ENCODE results near the gene CRIP2.

Gene CRIP2

DNA sequence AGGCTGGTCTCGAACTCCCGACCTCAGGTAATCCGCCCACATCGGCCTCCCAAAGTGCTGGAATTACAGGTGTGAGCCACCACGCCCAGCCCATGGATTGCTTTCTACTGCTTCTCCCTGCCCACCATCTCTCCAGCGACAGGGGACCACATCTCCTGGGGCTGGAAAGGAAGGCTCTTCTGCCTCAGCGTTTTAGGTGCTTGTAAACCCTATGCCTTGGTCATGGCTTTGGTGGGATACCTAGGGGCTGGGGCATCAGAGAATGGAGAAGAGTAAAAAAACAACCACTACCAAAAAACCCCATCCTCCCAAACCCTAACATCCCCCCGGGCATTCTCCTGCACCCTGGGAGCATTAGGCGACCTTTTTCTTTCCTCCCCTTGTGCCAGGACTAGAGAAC, 50.7 kb downstream of the CRIP2 start:
- Histone ChIP-seq H3K27ac (ENCODE audit: low read length) (no peak overlapping the region), H3K4me3 (ENCODE audit: low read depth in 1 of 2, low read length in 2 of 2) (no peak overlapping the region), H3K9me3 (ENCODE audit: control insufficient read depth in 1 of 2, low read length in 2 of 2) (no peaks in the 10 kb centered on the region), H3K4me1 (ENCODE audit: control insufficient read depth in 1 of 2, insufficient read depth in 2 of 2, low read length in 2 of 2) (peaks cover 0 to 33% of the 10 kb centered on the region in 2 donors), H3K27me3 (ENCODE audit: low read depth, low read length) (no peaks in the 10 kb centered on the region), H3K36me3 (ENCODE audit: control insufficient read depth in 1 of 2, insufficient read depth in 2 of 2, low read length in 2 of 2) (no peaks in the 10 kb centered on the region)

DNA sequence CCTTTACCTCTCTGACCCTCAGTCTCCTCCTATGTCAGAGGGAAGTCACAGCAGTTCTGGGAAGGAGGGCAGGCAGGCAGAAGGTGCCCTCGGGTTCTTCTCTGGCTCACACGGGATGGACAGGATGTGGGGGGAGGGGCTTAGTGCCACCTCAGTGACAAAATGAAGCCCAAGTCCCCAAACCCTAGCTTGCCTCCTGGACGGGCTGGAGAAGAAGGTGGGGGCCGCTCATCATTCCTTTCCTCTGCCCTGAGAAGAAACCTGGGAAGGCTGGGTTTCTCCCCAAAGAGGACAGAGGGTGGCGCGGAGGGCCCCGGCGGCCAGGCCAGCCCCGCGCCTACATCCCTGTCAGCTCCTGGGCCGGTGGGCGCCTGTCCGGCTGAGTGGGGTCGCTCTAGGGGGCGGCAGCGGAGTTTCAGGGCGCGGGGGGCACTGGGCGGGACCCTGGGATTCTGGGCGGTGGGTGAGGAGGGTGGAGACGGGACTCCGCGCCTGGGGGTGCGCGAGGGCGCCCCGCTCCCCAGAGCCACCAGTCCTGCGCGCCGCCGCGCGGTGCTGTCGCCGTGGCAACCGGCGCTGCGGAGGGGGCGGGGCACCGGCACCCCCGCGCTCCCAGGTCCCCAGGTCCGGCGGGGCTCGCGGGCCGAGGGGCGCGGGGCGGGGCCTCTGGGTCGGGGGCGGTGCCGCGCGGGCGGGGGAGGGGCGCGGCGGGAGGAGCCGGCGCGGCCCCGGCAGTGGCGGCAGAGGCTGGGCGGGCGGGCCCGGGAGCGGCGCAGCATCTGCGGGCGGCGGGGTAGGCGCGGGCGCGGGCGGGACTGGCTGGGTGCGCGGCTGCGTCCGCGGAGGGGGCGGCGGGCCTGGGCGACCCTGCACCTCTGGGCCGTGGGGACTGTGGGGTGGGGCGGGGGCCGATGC, 51.5 kb downstream of the CRIP2 start, which contains the start of gene TMEM121:
TMEM121 (plus strand) TSS at position 723 of the 915 bp plus-strand sequence. CDS start 2,252 bp downstream, outside the sequence.
- Histone ChIP-seq H3K27ac (ENCODE audit: low read length) (no peak within 1 kb of the TSS), H3K27me3 (ENCODE audit: low read depth, low read length) (no peaks in the 10 kb centered on the region), H3K4me1 (ENCODE audit: control insufficient read depth in 1 of 2, insufficient read depth in 2 of 2, low read length in 2 of 2) (peaks cover 0 to 33% of the 10 kb centered on the region in 2 donors)

DNA sequence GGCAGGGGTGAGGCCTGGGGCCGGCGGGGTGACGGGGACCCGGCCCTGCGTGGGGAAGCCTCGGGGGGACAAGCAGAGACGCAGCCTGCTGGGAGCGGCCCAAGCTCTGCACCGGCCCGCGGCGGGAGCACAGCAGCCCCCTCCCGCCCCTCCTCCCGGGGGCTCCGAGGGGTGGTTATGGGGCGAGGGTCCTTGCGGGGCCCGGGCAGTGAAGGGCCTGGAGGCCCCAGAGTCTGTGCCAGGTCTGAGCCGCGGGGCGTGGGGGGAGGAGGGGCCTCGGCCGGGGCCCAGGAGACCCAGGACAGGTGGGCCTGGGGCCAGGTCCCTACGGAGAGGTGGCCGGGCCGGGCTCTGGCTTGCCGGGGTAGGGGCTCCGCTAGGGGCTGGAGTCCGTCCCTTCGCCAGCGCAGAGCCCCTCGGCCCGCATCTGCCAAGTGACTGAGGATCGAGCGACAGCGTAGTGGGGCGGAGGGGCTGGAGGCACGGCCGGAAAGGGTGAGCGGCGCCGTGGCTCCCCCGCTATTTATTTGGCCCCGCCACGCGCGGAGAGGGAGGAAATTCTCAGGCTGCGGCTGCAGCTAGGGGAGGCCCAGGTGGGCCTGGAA, 52.3 kb downstream of the CRIP2 start:
- H3K27ac ChIP-seq (ENCODE audit: low read length): no peak overlapping the region

More for the DNA sequence above, 51.5 kb downstream of the CRIP2 start, which contains the start of gene TMEM121:
- peak within 1 kb of the TSS; percentile 21 to 75 for H3K4me3 ChIP-seq (ENCODE audit: low read depth in 1 of 2, low read length in 2 of 2)
- H3K36me3 ChIP-seq (ENCODE audit: control insufficient read depth in 1 of 2, insufficient read depth in 2 of 2, low read length in 2 of 2): no peaks in the 10 kb centered on the region
- H3K9me3 ChIP-seq (ENCODE audit: control insufficient read depth in 1 of 2, low read length in 2 of 2): no peaks in the 10 kb centered on the region

DNA sequence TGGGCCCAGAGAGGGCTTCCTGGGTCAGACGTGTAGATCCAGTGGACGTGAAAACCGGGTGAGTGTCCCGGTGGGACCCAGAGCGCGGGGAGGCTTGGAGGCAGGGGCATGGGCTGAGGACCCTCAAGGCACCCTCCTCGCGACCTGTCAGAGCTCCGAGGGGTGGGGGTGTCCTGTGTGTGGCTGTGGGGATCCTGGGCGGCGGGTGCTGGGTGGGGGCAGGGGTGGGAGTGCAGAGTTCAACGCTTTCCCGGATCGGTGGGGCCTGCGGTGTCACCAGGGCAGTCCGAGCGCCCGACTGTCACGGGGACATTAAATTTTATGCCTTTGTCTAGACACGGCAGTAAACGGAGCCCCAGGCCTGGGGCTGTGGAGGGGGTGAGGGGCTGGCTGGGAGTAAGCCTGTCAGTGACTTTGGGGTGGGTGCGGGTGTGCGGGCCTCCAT, 52.8 kb downstream of the CRIP2 start:
- Histone ChIP-seq H3K27ac (ENCODE audit: low read length) (no peak overlapping the region), H3K4me1 (ENCODE audit: control insufficient read depth in 1 of 2, insufficient read depth in 2 of 2, low read length in 2 of 2) (peaks cover 0 to 33% of the 10 kb centered on the region in 2 donors)

More for the DNA sequence above, 52.3 kb downstream of the CRIP2 start:
- H3K4me1 ChIP-seq (ENCODE audit: control insufficient read depth in 1 of 2, insufficient read depth in 2 of 2, low read length in 2 of 2): peaks cover 0 to 33% of the 10 kb centered on the region in 2 donors
- H3K36me3 ChIP-seq (ENCODE audit: control insufficient read depth in 1 of 2, insufficient read depth in 2 of 2, low read length in 2 of 2): no peaks in the 10 kb centered on the region
- H3K27me3 ChIP-seq (ENCODE audit: low read depth, low read length): no peaks in the 10 kb centered on the region
- no peaks in the 10 kb centered on the region for H3K9me3 ChIP-seq (ENCODE audit: control insufficient read depth in 1 of 2, low read length in 2 of 2)
- H3K4me3 ChIP-seq (ENCODE audit: low read depth in 1 of 2, low read length in 2 of 2): peak overlapping the region; percentile 21 to 75

DNA sequence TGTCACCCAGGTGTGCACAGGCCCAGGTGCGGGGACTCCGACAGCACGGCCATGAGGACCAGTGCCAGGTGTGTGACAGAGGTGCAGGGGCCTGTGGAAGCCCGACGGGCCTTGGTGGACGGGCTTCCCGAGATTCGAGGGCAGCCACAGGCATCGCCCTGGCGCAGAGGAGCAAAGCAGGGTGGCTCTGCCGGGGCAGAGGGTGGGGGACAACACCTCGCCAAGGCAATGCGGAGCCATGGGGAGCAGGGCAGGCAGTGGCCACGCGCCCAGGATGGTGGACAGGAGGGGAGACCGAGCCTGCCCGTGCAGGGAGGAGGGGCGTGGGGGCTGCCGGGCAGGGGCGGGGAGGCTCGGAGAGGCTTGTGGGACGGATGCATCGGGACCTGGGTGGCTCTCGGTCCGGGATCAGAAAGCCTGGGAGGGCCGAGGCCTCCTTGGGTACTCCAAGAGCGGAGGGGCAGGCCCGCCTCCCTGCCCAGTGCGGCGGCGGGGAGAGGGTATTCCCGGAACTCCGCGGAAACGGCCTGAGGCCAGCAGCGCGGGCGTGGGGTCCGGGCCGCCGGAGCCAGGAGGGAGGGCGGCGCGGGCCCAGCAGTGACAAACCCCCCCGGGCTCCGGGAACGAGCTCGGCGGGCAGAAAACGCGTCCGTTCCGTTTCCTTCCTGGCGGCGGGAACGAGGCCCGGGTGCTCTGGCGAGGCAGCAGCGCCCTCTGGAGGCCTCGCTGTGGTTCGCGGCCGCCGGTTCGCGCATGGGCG, 53.4 kb downstream of the CRIP2 start:
- peak overlapping the region; percentile 55 to 75 for H3K4me3 ChIP-seq (ENCODE audit: low read depth in 1 of 2, low read length in 2 of 2)
- H3K27ac ChIP-seq (ENCODE audit: low read length): no peak overlapping the region
- H3K27me3 ChIP-seq (ENCODE audit: low read depth, low read length): no peaks in the 10 kb centered on the region

More for the DNA sequence above, 52.8 kb downstream of the CRIP2 start:
- Histone ChIP-seq H3K9me3 (ENCODE audit: control insufficient read depth in 1 of 2, low read length in 2 of 2) (no peaks in the 10 kb centered on the region), H3K4me3 (ENCODE audit: low read depth in 1 of 2, low read length in 2 of 2) (peak overlapping the region in 1 of 2 donors; percentile 75), H3K27me3 (ENCODE audit: low read depth, low read length) (no peaks in the 10 kb centered on the region), H3K36me3 (ENCODE audit: control insufficient read depth in 1 of 2, insufficient read depth in 2 of 2, low read length in 2 of 2) (no peaks in the 10 kb centered on the region)

DNA sequence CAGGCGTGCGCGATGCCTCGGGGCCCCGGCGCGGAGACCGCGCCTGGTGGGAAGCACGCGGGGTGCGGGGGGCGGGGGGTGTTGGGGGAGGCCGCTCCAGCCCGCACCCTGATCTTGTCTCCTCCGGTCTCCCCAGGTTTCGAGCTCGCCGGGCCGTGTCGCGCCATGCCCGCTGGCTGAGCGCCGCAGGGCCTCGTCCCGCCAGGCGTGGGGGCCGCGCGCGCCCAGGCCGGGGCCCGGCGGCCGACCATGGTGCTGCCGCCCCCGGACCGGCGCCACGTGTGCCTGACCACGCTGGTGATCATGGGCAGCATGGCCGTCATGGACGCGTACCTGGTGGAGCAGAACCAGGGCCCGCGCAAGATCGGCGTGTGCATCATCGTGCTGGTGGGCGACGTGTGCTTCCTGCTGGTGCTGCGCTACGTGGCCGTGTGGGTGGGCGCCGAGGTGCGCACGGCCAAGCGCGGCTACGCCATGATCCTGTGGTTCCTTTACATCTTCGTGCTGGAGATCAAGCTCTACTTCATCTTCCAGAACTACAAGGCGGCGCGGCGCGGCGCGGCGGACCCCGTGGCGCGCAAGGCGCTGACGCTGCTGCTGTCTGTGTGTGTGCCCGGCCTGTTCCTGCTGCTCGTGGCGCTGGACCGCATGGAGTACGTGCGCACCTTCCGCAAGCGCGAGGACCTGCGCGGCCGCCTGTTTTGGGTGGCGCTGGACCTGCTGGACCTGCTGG, 54.1 kb downstream of the CRIP2 start:
- Histone ChIP-seq H3K27me3 (ENCODE audit: low read depth, low read length) (no peaks in the 10 kb centered on the region), H3K4me3 (ENCODE audit: low read depth in 1 of 2, low read length in 2 of 2) (peak overlapping the region; percentile 55 to 75), H3K9me3 (ENCODE audit: control insufficient read depth in 1 of 2, low read length in 2 of 2) (no peaks in the 10 kb centered on the region), H3K4me1 (ENCODE audit: control insufficient read depth in 1 of 2, insufficient read depth in 2 of 2, low read length in 2 of 2) (peaks cover 0 to 33% of the 10 kb centered on the region in 2 donors), H3K27ac (ENCODE audit: low read length) (no peak overlapping the region), H3K36me3 (ENCODE audit: control insufficient read depth in 1 of 2, insufficient read depth in 2 of 2, low read length in 2 of 2) (no peaks in the 10 kb centered on the region)

More for the DNA sequence above, 53.4 kb downstream of the CRIP2 start:
- H3K36me3 ChIP-seq (ENCODE audit: control insufficient read depth in 1 of 2, insufficient read depth in 2 of 2, low read length in 2 of 2): no peaks in the 10 kb centered on the region
- H3K4me1 ChIP-seq (ENCODE audit: control insufficient read depth in 1 of 2, insufficient read depth in 2 of 2, low read length in 2 of 2): peaks cover 0 to 33% of the 10 kb centered on the region in 2 donors
- no peaks in the 10 kb centered on the region for H3K9me3 ChIP-seq (ENCODE audit: control insufficient read depth in 1 of 2, low read length in 2 of 2)

DNA sequence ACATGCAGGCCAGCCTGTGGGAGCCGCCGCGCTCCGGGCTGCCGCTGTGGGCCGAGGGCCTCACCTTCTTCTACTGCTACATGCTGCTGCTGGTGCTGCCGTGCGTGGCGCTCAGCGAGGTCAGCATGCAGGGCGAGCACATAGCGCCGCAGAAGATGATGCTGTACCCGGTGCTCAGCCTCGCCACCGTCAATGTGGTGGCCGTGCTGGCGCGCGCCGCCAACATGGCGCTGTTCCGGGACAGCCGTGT, 54.6 kb downstream of the CRIP2 start:
- no peak overlapping the region for H3K27ac ChIP-seq (ENCODE audit: low read length)
- H3K4me3 ChIP-seq (ENCODE audit: low read depth in 1 of 2, low read length in 2 of 2): peak overlapping the region in 1 of 2 donors; percentile 75
- peaks cover 0 to 33% of the 10 kb centered on the region in 2 donors for H3K4me1 ChIP-seq (ENCODE audit: control insufficient read depth in 1 of 2, insufficient read depth in 2 of 2, low read length in 2 of 2)
- no peaks in the 10 kb centered on the region for H3K9me3 ChIP-seq (ENCODE audit: control insufficient read depth in 1 of 2, low read length in 2 of 2)
- H3K27me3 ChIP-seq (ENCODE audit: low read depth, low read length): no peaks in the 10 kb centered on the region
- no peaks in the 10 kb centered on the region for H3K36me3 ChIP-seq (ENCODE audit: control insufficient read depth in 1 of 2, insufficient read depth in 2 of 2, low read length in 2 of 2)
